OCI-LY7 (cell line): ENCODE measurements around the gene XPNPEP2. TPM values are rescaled to one million over a fixed set of nuclear protein-coding genes. Genes with fewer than 3 reads are reported as not detected.
A peak's percentile ranks its signal among the peaks of the same experiment; 100 is the strongest.

Experiments
- BruUV-seq: library from RNA; stranded (reverse); fragments of 400-500 nt; replicated peaks from 2 replicates; lab custom pipeline; 2021; lab: Mats Ljungman, UMichigan
- CTCF ChIA-PET: fragments of 300-600 bp; sonication (Branson Sonifier 250); formaldehyde crosslinking; loops from one replicate; lab custom pipeline; 2022; ENCODE audit warnings: antibody characterized with exemption; ENCODE audit not compliant: unreplicated experiment; lab: Charles Lee
- POLR2A ChIA-PET: fragments of 300-600 bp; sonication (Branson Sonifier 250); formaldehyde crosslinking; loops from one replicate; lab custom pipeline; 2022; ENCODE audit warnings: antibody characterized with exemption; lab: Charles Lee
- DNase-seq: peaks from one replicate; pipeline ENCODE4 v3.0.0-alpha.2; 2015; ENCODE audit warnings: low spot score
- H2AFZ ChIP-seq: fragments of 200-600 bp; sonication (generic), shearing (Covaris generic); 2 replicates; pipeline ENCODE4 v1.6.1; 2014; ENCODE audit warnings: mild to moderate bottlenecking, antibody characterized with exemption, low read length, moderate library complexity
- H3K27ac ChIP-seq: fragments of 200-600 bp; sonication (generic); 2 replicates; pipeline ENCODE4 v1.5.1; 2014; ENCODE audit warnings: mixed run types, low read depth, mild to moderate bottlenecking, moderate library complexity, low read length, inconsistent platforms; ENCODE audit not compliant: poor library complexity, severe bottlenecking
- H3K36me3 ChIP-seq: fragments of 200-600 bp; sonication (generic); 2 replicates; pipeline ENCODE4 v1.6.1; 2014; ENCODE audit warnings: mild to moderate bottlenecking, antibody characterized with exemption, low read length, moderate library complexity, mixed read lengths; ENCODE audit not compliant: insufficient read depth
- H3K4me1 ChIP-seq: fragments of 200-600 bp; sonication (generic); 2 replicates; pipeline ENCODE4 v1.5.1; 2014; ENCODE audit warnings: mild to moderate bottlenecking, low read length; ENCODE audit not compliant: insufficient read depth, poor library complexity, severe bottlenecking
- H3K4me2 ChIP-seq: fragments of 200-600 bp; sonication (generic); 2 replicates; pipeline ENCODE4 v1.6.1; 2014; ENCODE audit warnings: mild to moderate bottlenecking, low read length
- H3K4me3 ChIP-seq: fragments of 200-600 bp; sonication (generic); 2 replicates; pipeline ENCODE4 v1.5.1; 2014; ENCODE audit warnings: mild to moderate bottlenecking, low read depth, low read length; ENCODE audit not compliant: poor library complexity, severe bottlenecking
- H3K79me2 ChIP-seq: fragments of 200-600 bp; sonication (generic); 2 replicates; pipeline ENCODE4 v1.6.1; 2016; ENCODE audit warnings: low read depth, mild to moderate bottlenecking, low read length, moderate library complexity, mixed read lengths; ENCODE audit not compliant: insufficient read depth
- H3K9me2 ChIP-seq: fragments of 200-600 bp; sonication (generic); 2 replicates; pipeline ENCODE4 v1.6.1; 2016; ENCODE audit warnings: mild to moderate bottlenecking, low read length, mixed read lengths; ENCODE audit not compliant: insufficient read depth
- H3K9me3 ChIP-seq: fragments of 200-600 bp; sonication (generic); 2 replicates; pipeline ENCODE4 v1.6.1; 2014; ENCODE audit warnings: mild to moderate bottlenecking, mixed run types, low read length, mixed read lengths
- H4K20me1 ChIP-seq: fragments of 200-600 bp; sonication (generic); 2 replicates; pipeline ENCODE4 v1.6.1; 2014; ENCODE audit warnings: mild to moderate bottlenecking, antibody characterized with exemption, low read length, moderate library complexity, mixed read lengths; ENCODE audit not compliant: insufficient read depth
- EZH2phosphoT487 ChIP-seq: fragments of 200-600 bp; sonication (generic); IDR thresholded peaks from 2 replicates; pipeline ENCODE4 v1.6.1; 2018; ENCODE audit warnings: low read depth, borderline replicate concordance, mild to moderate bottlenecking, mixed run types, antibody characterized with exemption, low read length, moderate library complexity, mixed read lengths
- intact Hi-C: fragments of 100-400 bp; cut with micrococcal nuclease; formaldehyde crosslinking; loops from one replicate; pipeline ENCODE4 v1.10.0; 2022; ENCODE audit not compliant: unreplicated experiment
- total RNA-seq, 2 experiments: library from RNA; depleted of rRNA in 1 of 2; stranded (reverse); fragments of >200 nt in 1 of 2; shearing (Covaris generic) in 1 of 2; gene quantifications; 2 replicates each; pipeline ENCODE4 v1.2.3, GENCODE V29; 2014 to 2022
- TF ChIP-seq, protein P1 (sequence below): fragments of 200-600 bp; sonication (generic); conservative IDR thresholded peaks from 2 replicates; pipeline ENCODE4 v1.5.1; 2014; ENCODE audit warnings: mild to moderate bottlenecking, antibody characterized with exemption, low read length, moderate library complexity, mixed read lengths

XPNPEP2 gene
- total RNA-seq, 2 experiments from 2014 or later, result not detected

DNA sequence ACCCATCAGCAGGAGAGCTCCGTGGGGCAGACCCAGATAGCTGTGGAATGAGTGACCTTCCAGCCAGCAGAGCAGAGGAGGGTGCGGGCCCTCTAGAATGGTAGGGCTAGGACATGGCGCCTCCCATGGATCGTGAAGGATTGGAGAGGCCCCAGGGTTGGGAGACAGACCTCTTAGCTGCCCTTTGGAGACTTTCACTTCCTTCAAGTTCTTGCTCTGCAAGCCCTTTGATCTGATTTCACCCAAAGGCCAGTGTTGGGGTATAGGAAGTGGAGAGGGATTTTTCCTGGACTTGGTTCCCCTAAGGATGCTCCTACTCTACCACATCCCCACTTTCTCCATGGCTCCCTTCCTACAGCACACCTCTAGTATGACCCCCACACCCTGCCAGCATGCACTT lies 43.9 kb downstream of the XPNPEP2 start:
- CTCF ChIA-PET, result interaction anchor here (2.1 kb wide), 1 partner anchor 10 kb away, joined by 7 read pairs; no protein-coding TSS in a partner anchor
- intact Hi-C loops, result loop anchor here (2.0 to 10.0 kb wide), 2 partner anchors 24 to 392 kb away; partner anchors contain the start of gene RAB33A
- DNase-seq, result no peak

DNA sequence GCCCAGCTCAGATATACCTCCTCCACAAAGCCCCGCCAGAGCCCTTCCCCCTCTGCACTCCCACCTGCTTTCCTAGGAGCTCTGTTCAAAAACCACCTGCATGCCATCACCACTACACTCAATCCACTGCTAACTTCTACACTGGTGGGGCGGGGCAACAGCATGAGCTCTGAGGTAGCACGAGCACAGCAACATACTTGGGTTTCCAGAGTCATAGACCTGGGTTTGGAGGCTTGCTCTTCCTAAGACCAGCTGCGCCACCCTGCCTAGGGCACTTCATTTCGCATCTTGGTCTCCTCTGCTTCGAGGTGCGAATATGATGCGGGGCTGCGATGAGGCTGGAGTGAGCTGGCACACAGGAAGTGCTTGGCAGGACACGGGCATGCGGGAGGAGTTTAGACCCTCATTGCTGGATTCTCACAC lies 44.5 kb downstream of the XPNPEP2 start:
- H3K9me2 ChIP-seq, result no peaks in the 10 kb centered on the region
- H3K36me3 ChIP-seq, result peaks cover 73% of the 10 kb centered on the region
- intact Hi-C loops, result loop anchor here (2.0 to 10.0 kb wide), 2 partner anchors 25 to 391 kb away; partner anchors contain the start of gene RAB33A
- H3K4me3 ChIP-seq, result peak overlapping the region; percentile 99
- DNase-seq, result no peak
- peaks cover 26% of the 10 kb centered on the region for H4K20me1 ChIP-seq
- POLR2A ChIA-PET, result interaction anchor here (1.1 to 6.9 kb wide), 4 partner anchors 8 to 24 kb away, joined by 4 to 126 read pairs (median 11); no protein-coding TSS in a partner anchor
- CTCF ChIA-PET, result interaction anchor here (2.1 kb wide), 1 partner anchor 11 kb away, joined by 7 read pairs; no protein-coding TSS in a partner anchor
- H3K79me2 ChIP-seq, result peaks cover 94% of the 10 kb centered on the region
- peak overlapping the region; percentile 99 for H3K27ac ChIP-seq
- BruUV-seq, result no TSS peak
- H2AFZ ChIP-seq, result no peak overlapping the region
- peak overlapping the region; percentile 100 for H3K4me2 ChIP-seq
- H3K4me1 ChIP-seq, result peaks cover 63% of the 10 kb centered on the region
- H3K9me3 ChIP-seq, result no peaks in the 10 kb centered on the region
- TF ChIP-seq EZH2phosphoT487, result no peak
- TF ChIP-seq, protein P1, sequence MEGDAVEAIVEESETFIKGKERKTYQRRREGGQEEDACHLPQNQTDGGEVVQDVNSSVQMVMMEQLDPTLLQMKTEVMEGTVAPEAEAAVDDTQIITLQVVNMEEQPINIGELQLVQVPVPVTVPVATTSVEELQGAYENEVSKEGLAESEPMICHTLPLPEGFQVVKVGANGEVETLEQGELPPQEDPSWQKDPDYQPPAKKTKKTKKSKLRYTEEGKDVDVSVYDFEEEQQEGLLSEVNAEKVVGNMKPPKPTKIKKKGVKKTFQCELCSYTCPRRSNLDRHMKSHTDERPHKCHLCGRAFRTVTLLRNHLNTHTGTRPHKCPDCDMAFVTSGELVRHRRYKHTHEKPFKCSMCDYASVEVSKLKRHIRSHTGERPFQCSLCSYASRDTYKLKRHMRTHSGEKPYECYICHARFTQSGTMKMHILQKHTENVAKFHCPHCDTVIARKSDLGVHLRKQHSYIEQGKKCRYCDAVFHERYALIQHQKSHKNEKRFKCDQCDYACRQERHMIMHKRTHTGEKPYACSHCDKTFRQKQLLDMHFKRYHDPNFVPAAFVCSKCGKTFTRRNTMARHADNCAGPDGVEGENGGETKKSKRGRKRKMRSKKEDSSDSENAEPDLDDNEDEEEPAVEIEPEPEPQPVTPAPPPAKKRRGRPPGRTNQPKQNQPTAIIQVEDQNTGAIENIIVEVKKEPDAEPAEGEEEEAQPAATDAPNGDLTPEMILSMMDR, result no peak

More for the DNA sequence above, 43.9 kb downstream of the XPNPEP2 start:
- H3K4me3 ChIP-seq, result peak overlapping the region; percentile 99
- POLR2A ChIA-PET, result interaction anchor here (1.5 to 6.9 kb wide), 3 partner anchors 13 to 24 kb away, joined by 4 to 126 read pairs (median 17); no protein-coding TSS in a partner anchor
- peaks cover 26% of the 10 kb centered on the region for H4K20me1 ChIP-seq
- peak overlapping the region; percentile 99 for H3K27ac ChIP-seq
- peaks cover 68% of the 10 kb centered on the region for H3K4me1 ChIP-seq
- no TSS peak for BruUV-seq
- H3K9me2 ChIP-seq, result no peaks in the 10 kb centered on the region
- H3K79me2 ChIP-seq, result peaks cover 91% of the 10 kb centered on the region
- no peak overlapping the region for H2AFZ ChIP-seq
- TF ChIP-seq, protein P1, result no peak
- TF ChIP-seq EZH2phosphoT487, result no peak
- H3K9me3 ChIP-seq, result no peaks in the 10 kb centered on the region
- H3K4me2 ChIP-seq, result peak overlapping the region; percentile 100
- peaks cover 67% of the 10 kb centered on the region for H3K36me3 ChIP-seq

DNA sequence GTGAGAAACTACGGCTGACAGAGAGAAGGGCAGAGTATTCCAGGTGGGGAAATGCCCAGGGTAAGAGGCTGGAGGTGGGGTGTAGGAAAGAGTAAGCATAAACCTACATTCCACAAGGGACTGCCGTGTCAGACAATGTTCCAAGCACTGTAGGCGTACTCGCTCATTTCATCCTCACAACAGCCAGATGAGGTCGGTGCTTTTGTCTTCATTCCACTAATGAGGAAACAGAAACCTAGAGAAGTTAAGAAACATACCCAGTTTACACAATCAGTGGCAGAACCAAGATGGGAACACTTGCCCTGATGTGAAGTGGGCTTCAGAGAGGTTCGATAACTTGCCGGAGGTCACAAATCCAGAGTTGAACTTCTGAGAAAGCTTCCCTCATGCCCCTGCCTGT lies 45.6 kb downstream of the XPNPEP2 start:
- Histone ChIP-seq H3K4me2 (peak overlapping the region; percentile 100), H3K4me3 (peak overlapping the region; percentile 99), H3K9me3 (no peaks in the 10 kb centered on the region), H3K27ac (peak overlapping the region; percentile 99), H2AFZ (no peak overlapping the region), H4K20me1 (peaks cover 26% of the 10 kb centered on the region), H3K4me1 (peaks cover 52% of the 10 kb centered on the region), H3K9me2 (no peaks in the 10 kb centered on the region), H3K79me2 (peaks cover 85% of the 10 kb centered on the region), H3K36me3 (peaks cover 84% of the 10 kb centered on the region)
- POLR2A ChIA-PET, result interaction anchor here (0.6 to 6.9 kb wide), 3 partner anchors 9 to 128 kb away, joined by 5 to 126 read pairs (median 10); no protein-coding TSS in a partner anchor
- no peak for TF ChIP-seq EZH2phosphoT487
- TF ChIP-seq, protein P1, result no peak
- intact Hi-C loops, result loop anchor here (10.0 kb wide), 1 partner anchor 390 kb away; the partner anchor contains the start of gene RAB33A
- no TSS peak for BruUV-seq
- CTCF ChIA-PET, result no interaction called here
- no peak for DNase-seq
